ENCODE measurements around the gene LRP6. TPM values are rescaled to one million over a fixed set of nuclear protein-coding genes. Genes with fewer than 3 reads are reported as not detected.
"Not testable (repeated sequence)": the region's sequence is repeated elsewhere in the genome, so short reads cannot be mapped to it uniquely, and the experiment has no call there.

The LRP6 gene
- polyA plus RNA-seq (28.1 and 33.5 TPM in 2 replicates), polyA minus RNA-seq (113 and 122 TPM in 2 replicates)

GRCh38 chr12:12266873-12267741, at the start of gene LRP6:
LRP6 (minus strand) TSS chr12:12267044; CDS start chr12:12266735, 309 bp downstream.
- peak within 1 kb of the TSS; percentile 93 for H3K4me3 ChIP-seq (ENCODE audit: low read length)
- peak within 1 kb of the TSS; percentile 95 for H2AFZ ChIP-seq (ENCODE audit: low read depth, low read length)
- no peaks in the 10 kb centered on the region for H3K9me2 ChIP-seq (ENCODE audit: insufficient read depth, low read length)
- H3K9ac ChIP-seq (ENCODE audit: low read length) = peak within 1 kb of the TSS; percentile 98
- H3K79me2 ChIP-seq (replicated peaks; ENCODE audit: insufficient read depth, low read length) = peaks cover 40% of the 10 kb centered on the region
- no peaks in the 10 kb centered on the region for H3K27me3 ChIP-seq (ENCODE audit: insufficient read depth, low read depth, low read length)
- H3K27ac ChIP-seq (ENCODE audit: low read length) = peak within 1 kb of the TSS; percentile 99
- H3K4me2 ChIP-seq (ENCODE audit: low read length) = peak within 1 kb of the TSS; percentile 97
- no peaks in the 10 kb centered on the region for H3K36me3 ChIP-seq (ENCODE audit: insufficient read depth, low read length)
- H4K20me1 ChIP-seq (ENCODE audit: insufficient read depth) = peaks cover 4% of the 10 kb centered on the region
- H3F3A ChIP-seq (ENCODE audit: insufficient read depth, low read length, poor library complexity, severe bottlenecking) = no peaks in the 10 kb centered on the region
- no peaks in the 10 kb centered on the region for H3K9me3 ChIP-seq (ENCODE audit: low read length)
- TF ChIP-seq RAD21 (conservative IDR thresholded peaks at IDR 0.05) = peak; percentile 29
- TF ChIP-seq TAF1 (IDR thresholded peaks at IDR 0.05; ENCODE audit: low read depth) = peak; percentile 100
- TF ChIP-seq SMC3 (conservative IDR thresholded peaks at IDR 0.05; ENCODE audit: poor library complexity) = peak; percentile 56
- no peak for TF ChIP-seq EZH2 (IDR thresholded peaks at IDR 0.05; ENCODE audit: borderline replicate concordance, insufficient read depth, low read length, poor library complexity, severe bottlenecking)
- peak; percentile 82 for TF ChIP-seq POLR2AphosphoS5 (IDR thresholded peaks at IDR 0.05)
- TF ChIP-seq REST (IDR thresholded peaks at IDR 0.05; ENCODE audit: borderline replicate concordance) = peak; percentile 100
- TF ChIP-seq MXI1 (conservative IDR thresholded peaks at IDR 0.05; ENCODE audit: poor library complexity, severe bottlenecking) = peak; percentile 78
- TF ChIP-seq CTCF (IDR thresholded peaks at IDR 0.05; ENCODE audit: poor library complexity, severe bottlenecking) = no peak
- TF ChIP-seq EP300 (conservative IDR thresholded peaks at IDR 0.05; ENCODE audit: poor library complexity, severe bottlenecking) = peak; percentile 81

- Histone ChIP-seq H2AFZ (ENCODE audit: low read depth, low read length) (no peak overlapping the region), H3K27ac (ENCODE audit: low read length) (no peak overlapping the region), H3K9me3 (ENCODE audit: low read length) (no peaks in the 10 kb centered on the region), H3K27me3 (ENCODE audit: insufficient read depth, low read depth, low read length) (no peaks in the 10 kb centered on the region), H3F3A (ENCODE audit: insufficient read depth, low read length, poor library complexity, severe bottlenecking) (no peaks in the 10 kb centered on the region), H3K36me3 (ENCODE audit: insufficient read depth, low read length) (no peaks in the 10 kb centered on the region), H3K4me2 (ENCODE audit: low read length) (no peak overlapping the region), H4K20me1 (ENCODE audit: insufficient read depth) (no peaks in the 10 kb centered on the region), H3K79me2 (replicated peaks; ENCODE audit: insufficient read depth, low read length) (no peaks in the 10 kb centered on the region), H3K4me3 (ENCODE audit: low read length) (no peak overlapping the region), H3K9me2 (ENCODE audit: insufficient read depth, low read length) (no peaks in the 10 kb centered on the region), H3K9ac (ENCODE audit: low read length) (no peak overlapping the region)
- TF ChIP-seq EP300 (conservative IDR thresholded peaks at IDR 0.05; ENCODE audit: poor library complexity, severe bottlenecking) (no peak), EZH2 (IDR thresholded peaks at IDR 0.05; ENCODE audit: borderline replicate concordance, insufficient read depth, low read length, poor library complexity, severe bottlenecking) (no peak)
Measured at GRCh38 chr12:12315838-12316237, 49.0 kb upstream of the LRP6 start.

GRCh38 chr12:12310695-12311094, 43.9 kb upstream of the LRP6 start:
- H3K9ac ChIP-seq (ENCODE audit: low read length); H3K27me3 ChIP-seq (ENCODE audit: insufficient read depth, low read depth, low read length); H3K9me2 ChIP-seq (ENCODE audit: insufficient read depth, low read length); H3K36me3 ChIP-seq (ENCODE audit: insufficient read depth, low read length); H3K9me3 ChIP-seq (ENCODE audit: low read length); H3F3A ChIP-seq (ENCODE audit: insufficient read depth, low read length, poor library complexity, severe bottlenecking); H3K27ac ChIP-seq (ENCODE audit: low read length); H3K79me2 ChIP-seq (replicated peaks; ENCODE audit: insufficient read depth, low read length); H2AFZ ChIP-seq (ENCODE audit: low read depth, low read length); H3K4me3 ChIP-seq (ENCODE audit: low read length); H3K4me2 ChIP-seq (ENCODE audit: low read length); H4K20me1 ChIP-seq (ENCODE audit: insufficient read depth): not testable (repeated sequence)
